PC-3 (cell line): ENCODE data around the gene GXYLT2. TPM values are rescaled to one million over a fixed set of nuclear protein-coding genes. Genes with fewer than 3 reads are reported as not detected.

Experiments used
- ATAC-seq: fragments of 200-7000 bp; cut with Tn5 transposase; 2 replicates; pipeline ENCODE4 v1.9.1; 2020; ENCODE audit warnings: mild to moderate bottlenecking, moderate library complexity
- BruUV-seq: library from RNA; stranded (reverse); fragments of 400-500 nt; replicated peaks from 2 replicates; lab custom pipeline; 2021; lab: Mats Ljungman, UMichigan
- CTCF ChIA-PET: fragments of 300-600 bp; sonication (Branson Sonifier 250); formaldehyde crosslinking; loops from one replicate; lab custom pipeline; 2022; ENCODE audit warnings: antibody characterized with exemption; lab: Charles Lee
- POLR2A ChIA-PET: fragments of 300-600 bp; sonication (Branson Sonifier 250); formaldehyde crosslinking; loops from one replicate; lab custom pipeline; 2022; ENCODE audit warnings: antibody characterized with exemption; ENCODE audit not compliant: unreplicated experiment; lab: Charles Lee
- DNase-seq: peaks from one replicate; pipeline ENCODE4 v3.0.0-alpha.2; 2015
- H2AFZ ChIP-seq: fragments of 300-600 bp; sonication (generic); 2 replicates; pipeline ENCODE4 v1.6.0; 2016; ENCODE audit warnings: antibody characterized with exemption, low read length
- H3F3A ChIP-seq: fragments of 300-600 bp; sonication (generic); one replicate; pipeline ENCODE4 v1.6.0; 2017; ENCODE audit warnings: antibody characterized with exemption, low read length, control low read depth, mild to moderate bottlenecking; ENCODE audit not compliant: unreplicated experiment
- H3K27ac ChIP-seq: fragments of 300-600 bp; sonication (generic); 2 replicates; pipeline ENCODE4 v1.5.1; 2016; ENCODE audit warnings: mild to moderate bottlenecking, low read length
- H3K27me3 ChIP-seq: fragments of 300-600 bp; sonication (generic); 2 replicates; pipeline ENCODE4 v1.6.1; 2016; ENCODE audit warnings: low read length, mixed read lengths
- H3K36me3 ChIP-seq: fragments of 300-600 bp; sonication (generic); 2 replicates; pipeline ENCODE4 v1.6.1; 2016; ENCODE audit warnings: low read depth, mixed run types, low read length, mixed read lengths
- H3K4me1 ChIP-seq: fragments of 300-600 bp; sonication (generic); 2 replicates; pipeline ENCODE4 v1.5.1; 2016; ENCODE audit warnings: low read length; ENCODE audit not compliant: insufficient read depth
- H3K4me2 ChIP-seq: fragments of 300-600 bp; sonication (generic); 2 replicates; pipeline ENCODE4 v1.6.0; 2016; ENCODE audit warnings: low read length
- H3K4me3 ChIP-seq: fragments of 300-600 bp; sonication (generic); 2 replicates; pipeline ENCODE4 v1.5.1; 2016; ENCODE audit warnings: mild to moderate bottlenecking, low read length, mixed read lengths
- H3K79me2 ChIP-seq: fragments of 300-600 bp; sonication (generic); 2 replicates; pipeline ENCODE4 v1.6.1; 2017; ENCODE audit warnings: low read length, mixed read lengths
- H3K9ac ChIP-seq: fragments of 300-600 bp; sonication (generic); 2 replicates; pipeline ENCODE4 v1.6.0; 2016; ENCODE audit warnings: mild to moderate bottlenecking, low read length
- H3K9me2 ChIP-seq: fragments of 300-600 bp; sonication (generic); replicated peaks from 2 replicates; pipeline ENCODE4 v1.6.1; 2016; ENCODE audit warnings: mixed run types, low read length, mixed read lengths
- H3K9me3 ChIP-seq: fragments of 300-600 bp; sonication (generic); 2 replicates; pipeline ENCODE4 v1.6.1; 2016; ENCODE audit warnings: low read length, mixed read lengths
- H4K20me1 ChIP-seq: fragments of 300-600 bp; sonication (generic); 2 replicates; pipeline ENCODE4 v1.6.1; 2016; ENCODE audit warnings: low read length, mixed read lengths
- EZH2 ChIP-seq: fragments of 300-600 bp; sonication (generic); IDR thresholded peaks from one replicate; pipeline ENCODE4 v1.6.1; 2017; ENCODE audit warnings: antibody characterized with exemption, mild to moderate bottlenecking, low read length; ENCODE audit not compliant: unreplicated experiment
- EZH2phosphoT487 ChIP-seq: fragments of 300-600 bp; sonication (generic); IDR thresholded peaks from 2 replicates; pipeline ENCODE4 v1.6.1; 2018; ENCODE audit warnings: mild to moderate bottlenecking, antibody characterized with exemption, low read length, borderline replicate concordance
- intact Hi-C: fragments of 100-400 bp; cut with micrococcal nuclease; formaldehyde crosslinking; loops from 2 replicates; pipeline ENCODE4 v1.9.0; 2023
- total RNA-seq: library from RNA; depleted of rRNA; stranded (reverse); fragments of >200 nt; gene quantifications from 2 replicates; pipeline ENCODE4 v1.2.3, GENCODE V29; 2014
- TF ChIP-seq, protein P1 (sequence below): fragments of 300-600 bp; sonication (generic); conservative IDR thresholded peaks from 2 replicates; pipeline ENCODE4 v1.5.1; 2017; ENCODE audit warnings: antibody characterized with exemption, low read depth, mild to moderate bottlenecking, low read length

Gene GXYLT2
- total RNA-seq, 1 experiment from 2014 or later: 12.6 TPM

DNA sequence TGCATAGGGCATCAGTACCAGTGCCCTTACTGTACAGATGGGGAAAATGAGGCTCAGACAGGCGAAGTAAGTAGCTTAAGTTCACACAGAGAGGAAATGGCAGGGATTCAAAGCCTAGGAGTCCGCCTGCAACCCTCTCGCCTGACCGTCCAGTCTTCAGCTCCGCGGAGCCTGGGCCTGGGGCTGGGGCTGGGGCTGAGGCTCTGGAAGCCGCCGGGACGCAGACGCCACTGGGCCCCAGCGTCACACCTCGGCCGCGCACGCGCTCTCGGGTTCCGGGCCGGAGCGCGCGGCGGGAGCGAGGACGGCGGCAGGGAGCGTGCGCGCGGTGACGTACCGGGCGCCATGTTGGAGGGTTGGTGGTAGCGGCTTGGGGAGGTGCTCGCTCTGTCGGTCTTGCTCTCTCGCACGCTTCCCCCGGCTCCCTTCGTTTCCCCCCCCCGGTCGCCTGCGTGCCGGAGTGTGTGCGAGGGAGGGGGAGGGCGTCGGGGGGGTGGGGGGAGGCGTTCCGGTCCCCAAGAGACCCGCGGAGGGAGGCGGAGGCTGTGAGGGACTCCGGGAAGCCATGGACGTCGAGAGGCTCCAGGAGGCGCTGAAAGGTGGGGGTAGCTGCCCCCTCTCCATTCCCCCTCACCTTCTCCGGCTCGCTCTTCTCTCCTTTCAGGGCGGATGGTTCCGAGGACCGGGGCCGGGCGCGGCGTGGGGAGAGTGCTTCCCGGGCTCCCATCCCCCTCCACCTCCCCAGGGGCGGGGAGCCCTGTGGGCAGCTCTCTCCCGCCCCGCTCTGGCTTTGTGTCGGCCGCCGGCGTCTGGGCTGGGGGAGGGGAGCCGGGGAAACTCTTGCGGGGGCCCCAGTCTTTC is 108.9 kb downstream of the GXYLT2 start, which contains the start of gene PPP4R2:
PPP4R2 (plus strand) TSS at position 339 of the 861 bp plus-strand sequence; CDS start at position 566, 227 bp downstream.
- H3K79me2 ChIP-seq: peaks cover 48% of the 10 kb centered on the region

DNA sequence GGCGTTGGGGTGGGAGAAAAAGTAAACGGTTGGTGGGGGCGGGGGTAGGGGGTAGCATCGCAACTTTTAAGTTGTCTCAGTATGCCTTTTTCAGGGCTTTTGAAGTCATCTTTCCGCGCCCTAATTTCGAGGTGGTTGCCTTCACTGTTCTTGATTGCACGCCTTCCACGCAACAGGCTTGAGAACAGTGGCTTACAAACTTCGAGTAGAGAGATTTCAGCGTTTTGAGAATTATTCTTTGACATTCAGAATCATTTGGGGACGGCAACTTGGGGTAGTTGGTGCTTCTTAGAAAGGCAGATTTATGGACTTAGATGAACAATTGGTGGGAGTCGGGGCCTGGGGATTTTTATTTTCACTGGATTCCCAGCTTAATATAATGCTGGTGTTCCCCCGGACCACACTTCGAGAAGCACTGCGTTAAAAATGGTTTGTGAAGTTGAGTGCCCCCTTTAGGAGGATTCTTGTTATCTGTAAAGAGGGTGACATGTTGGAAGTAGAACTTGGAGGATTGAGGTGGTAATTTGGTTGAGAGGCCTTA is 109.6 kb downstream of the GXYLT2 start:
- Histone ChIP-seq H3K9ac (peak overlapping the region; percentile 83), H2AFZ (peak overlapping the region; percentile 72), H3K27me3 (no peaks in the 10 kb centered on the region), H3K4me1 (peaks cover 28% of the 10 kb centered on the region), H3K4me3 (peak overlapping the region; percentile 85), H3K79me2 (peaks cover 56% of the 10 kb centered on the region), H4K20me1 (peaks cover 40% of the 10 kb centered on the region), H3K27ac (peak overlapping the region; percentile 75), H3K36me3 (peaks cover 28% of the 10 kb centered on the region), H3K4me2 (peak overlapping the region; percentile 94), H3K9me2 (no peaks in the 10 kb centered on the region), H3K9me3 (no peaks in the 10 kb centered on the region), H3F3A (no peaks in the 10 kb centered on the region)
- TF ChIP-seq EZH2phosphoT487: no peak
- TF ChIP-seq, protein P1, sequence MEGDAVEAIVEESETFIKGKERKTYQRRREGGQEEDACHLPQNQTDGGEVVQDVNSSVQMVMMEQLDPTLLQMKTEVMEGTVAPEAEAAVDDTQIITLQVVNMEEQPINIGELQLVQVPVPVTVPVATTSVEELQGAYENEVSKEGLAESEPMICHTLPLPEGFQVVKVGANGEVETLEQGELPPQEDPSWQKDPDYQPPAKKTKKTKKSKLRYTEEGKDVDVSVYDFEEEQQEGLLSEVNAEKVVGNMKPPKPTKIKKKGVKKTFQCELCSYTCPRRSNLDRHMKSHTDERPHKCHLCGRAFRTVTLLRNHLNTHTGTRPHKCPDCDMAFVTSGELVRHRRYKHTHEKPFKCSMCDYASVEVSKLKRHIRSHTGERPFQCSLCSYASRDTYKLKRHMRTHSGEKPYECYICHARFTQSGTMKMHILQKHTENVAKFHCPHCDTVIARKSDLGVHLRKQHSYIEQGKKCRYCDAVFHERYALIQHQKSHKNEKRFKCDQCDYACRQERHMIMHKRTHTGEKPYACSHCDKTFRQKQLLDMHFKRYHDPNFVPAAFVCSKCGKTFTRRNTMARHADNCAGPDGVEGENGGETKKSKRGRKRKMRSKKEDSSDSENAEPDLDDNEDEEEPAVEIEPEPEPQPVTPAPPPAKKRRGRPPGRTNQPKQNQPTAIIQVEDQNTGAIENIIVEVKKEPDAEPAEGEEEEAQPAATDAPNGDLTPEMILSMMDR: peak; percentile 69
- no peak for TF ChIP-seq EZH2
- intact Hi-C loops: loop anchor here (1.0 to 5.0 kb wide), 4 partner anchors 40 to 150 kb away; partner anchors contain the start of gene SHQ1
- TSS peak; percentile 47 for BruUV-seq
- CTCF ChIA-PET: interaction anchor here (1.0 kb wide), 2 partner anchors 52 to 60 kb away, joined by 4 to 5 read pairs; no protein-coding TSS in a partner anchor
- POLR2A ChIA-PET: interaction anchor here (0.7 kb wide), 1 partner anchor 27 kb away, joined by 3 read pairs; no protein-coding TSS in a partner anchor
- ATAC-seq (peak; percentile 21), DNase-seq (peak; percentile 68)

More for the DNA sequence above, 108.9 kb downstream of the GXYLT2 start, which contains the start of gene PPP4R2:
- intact Hi-C loops: loop anchor here (1.0 to 5.0 kb wide), 4 partner anchors 41 to 149 kb away; partner anchors contain the start of gene SHQ1
- TF ChIP-seq EZH2 (no peak), EZH2phosphoT487 (no peak)
- TF ChIP-seq, protein P1: no peak
- H4K20me1 ChIP-seq: peaks cover 35% of the 10 kb centered on the region
- H3K9me2 ChIP-seq: no peaks in the 10 kb centered on the region
- H2AFZ ChIP-seq: peak within 1 kb of the TSS; percentile 76
- peaks cover 28% of the 10 kb centered on the region for H3K4me1 ChIP-seq
- ATAC-seq (peak; percentile 82), DNase-seq (peak; percentile 93)
- no peaks in the 10 kb centered on the region for H3K9me3 ChIP-seq
- peaks cover 23% of the 10 kb centered on the region for H3K36me3 ChIP-seq
- peak within 1 kb of the TSS; percentile 83 for H3K9ac ChIP-seq
- CTCF ChIA-PET: interaction anchor here (1.0 kb wide), 2 partner anchors 51 to 61 kb away, joined by 4 to 5 read pairs; no protein-coding TSS in a partner anchor
- POLR2A ChIA-PET: interaction anchor here (0.7 kb wide), 1 partner anchor 28 kb away, joined by 3 read pairs; no protein-coding TSS in a partner anchor
- peak within 1 kb of the TSS; percentile 75 for H3K27ac ChIP-seq
- no peaks in the 10 kb centered on the region for H3K27me3 ChIP-seq
- peak within 1 kb of the TSS; percentile 94 for H3K4me2 ChIP-seq
- peak within 1 kb of the TSS; percentile 85 for H3K4me3 ChIP-seq
- no peaks in the 10 kb centered on the region for H3F3A ChIP-seq
- BruUV-seq: no TSS peak
